ENCODE data around the gene ALDH1L1. TPM values are rescaled to one million over a fixed set of nuclear protein-coding genes. Genes with fewer than 3 reads are reported as not detected.

ALDH1L1 gene
- total and polyA plus RNA-seq, 9 of the 15 experiments (the other 6 are each of a cell fraction or from before 2014, with no cell fraction given): 0.06 to 1.9 (median 0.57) TPM; not detected in 1

- WGBS (ENCODE audit: insufficient coverage, low coverage, missing lambda C conversion rate): 0% methylated on average over 7 of the region's 10 CpGs
- intact Hi-C loops (cut with micrococcal nuclease) (no loop called here), in situ Hi-C loops (cut with MboI) (no loop called here)
- Histone ChIP-seq H3K4me3 (no peak overlapping the region), H3K27me3 (ENCODE audit: control insufficient read depth in 2 of 2, insufficient read depth in 2 of 2, low read length in 2 of 2) (peaks cover 2 to 70% of the 10 kb centered on the region in 2 experiments; a peak in 4 of 5 replicates), H3K9me3 (replicated peaks; ENCODE audit: control insufficient read depth, insufficient read depth, low read depth, low read length) (no peaks in the 10 kb centered on the region), H3K27ac (ENCODE audit: extremely low read depth, low read depth, low read length) (no peak overlapping the region), H3K4me1 (replicated peaks in 1 of 2; ENCODE audit: control insufficient read depth in 2 of 2, insufficient read depth in 2 of 2, low read length in 2 of 2) (no peaks in the 10 kb centered on the region), H3K9me1 (ENCODE audit: control insufficient read depth, insufficient read depth, low read length) (no peaks in the 10 kb centered on the region), H3K4me2 (ENCODE audit: insufficient read depth, low read length) (no peak overlapping the region), H3K79me2 (ENCODE audit: control insufficient read depth, insufficient read depth, low read length) (no peaks in the 10 kb centered on the region), H2AFZ (ENCODE audit: low read depth, low read length) (no peak overlapping the region), H3K36me3 (ENCODE audit: control insufficient read depth, insufficient read depth, low read length) (no peaks in the 10 kb centered on the region), H4K20me1 (replicated peaks; ENCODE audit: control insufficient read depth, insufficient read depth, low read length) (0 out of 2 replicates have a peak, but pooled peaks cover 3% of the 10 kb centered on the region), H3K9ac (ENCODE audit: insufficient read depth in 1 of 2, low read depth in 2 of 2, low read length in 2 of 2) (no peak overlapping the region)
- no peak for DNase-seq (ENCODE audit: extremely low read depth in 1 of 4, low spot score in 3 of 4)
- CTCF ChIA-PET (ENCODE audit: low intra/inter-chr PET ratio): no interaction called here
- no peak for ATAC-seq
- POLR2A ChIA-PET: no interaction called here
- BruUV-seq (replicated peaks): no TSS peak
- no peak for FAIRE-seq
- TF ChIP-seq MTF1 (CRISPR knock-in tag; IDR thresholded peaks at IDR 0.05; ENCODE audit: borderline replicate concordance) (no peak), KHSRP (IDR thresholded peaks at IDR 0.05) (no peak), HCFC1 (IDR thresholded peaks at IDR 0.05; ENCODE audit: low read depth, low read length) (no peak), KAT7 (CRISPR knock-in tag; IDR thresholded peaks at IDR 0.05; ENCODE audit: borderline replicate concordance) (no peak), SREBF1 (IDR thresholded peaks at IDR 0.05; ENCODE audit: borderline replicate concordance, low read depth, low read length) (no peak), IRF1 (CRISPR knock-in tag; IDR thresholded peaks at IDR 0.05; ENCODE audit: borderline replicate concordance) (no peak), TFE3 (CRISPR knock-in tag; IDR thresholded peaks at IDR 0.05) (no peak), ZFP1 (CRISPR knock-in tag; IDR thresholded peaks at IDR 0.05) (no peak), MCM5 (IDR thresholded peaks at IDR 0.05; ENCODE audit: low read depth) (no peak), ZNF263 (CRISPR knock-in tag; IDR thresholded peaks at IDR 0.05; ENCODE audit: borderline replicate concordance) (no peak), SRSF1 (IDR thresholded peaks at IDR 0.05; ENCODE audit: low read depth, low read length) (no peak), HDAC2 (IDR thresholded peaks at IDR 0.05) (no peak), ZNF280B (CRISPR knock-in tag; IDR thresholded peaks at IDR 0.05) (no peak), CCAR2 (IDR thresholded peaks at IDR 0.05; ENCODE audit: low read depth, low read length) (no peak), CUX1 (CRISPR knock-in tag; IDR thresholded peaks at IDR 0.05) (no peak)
These were observed 70.5 kb downstream of the ALDH1L1 start for GRCh38 chr3:126109880-126110235.
